ENCODE data around the gene RAC2. TPM values are rescaled to one million over a fixed set of nuclear protein-coding genes. Genes with fewer than 3 reads are reported as not detected.

Gene RAC2
- total RNA-seq, 1 donor from 2014 or later = not detected

GRCh38 chr22:37241351-37242142 lies 2.5 kb downstream of the RAC2 start:
- Mint-ChIP-seq H3K36me3 (ENCODE audit: unreplicated experiment) (no peaks in the 10 kb centered on the region), H3K4me3 (ENCODE audit: unreplicated experiment) (no peak overlapping the region)

GRCh38 chr22:37240941-37241320 lies 3.1 kb downstream of the RAC2 start:
- Mint-ChIP-seq H3K27ac (ENCODE audit: unreplicated experiment) (no peak overlapping the region), H3K27me3 (ENCODE audit: unreplicated experiment) (peaks cover 2% of the 10 kb centered on the region), H3K4me1 (ENCODE audit: low read depth, unreplicated experiment) (peaks cover 13% of the 10 kb centered on the region), H3K9me3 (ENCODE audit: unreplicated experiment) (peaks cover 5% of the 10 kb centered on the region), H3K4me3 (ENCODE audit: unreplicated experiment) (no peak overlapping the region), H3K36me3 (ENCODE audit: unreplicated experiment) (no peaks in the 10 kb centered on the region)
- TF ChIP-seq CTCF (IDR thresholded peaks at IDR 0.05; ENCODE audit: partially characterized antibody, unreplicated experiment) = no peak
- DNase-seq = no peak

More at GRCh38 chr22:37241351-37242142, 2.5 kb downstream of the RAC2 start:
- H3K27me3 Mint-ChIP-seq (ENCODE audit: unreplicated experiment) = peaks cover 2% of the 10 kb centered on the region
- no peak for DNase-seq
- peaks cover 5% of the 10 kb centered on the region for H3K9me3 Mint-ChIP-seq (ENCODE audit: unreplicated experiment)
- H3K27ac Mint-ChIP-seq (ENCODE audit: unreplicated experiment) = no peak overlapping the region
- TF ChIP-seq CTCF (IDR thresholded peaks at IDR 0.05; ENCODE audit: partially characterized antibody, unreplicated experiment) = no peak
- H3K4me1 Mint-ChIP-seq (ENCODE audit: low read depth, unreplicated experiment) = peaks cover 13% of the 10 kb centered on the region

- Mint-ChIP-seq H3K27me3 (ENCODE audit: unreplicated experiment) (peaks cover 2% of the 10 kb centered on the region), H3K4me1 (ENCODE audit: low read depth, unreplicated experiment) (peaks cover 13% of the 10 kb centered on the region), H3K36me3 (ENCODE audit: unreplicated experiment) (no peaks in the 10 kb centered on the region), H3K27ac (ENCODE audit: unreplicated experiment) (no peak overlapping the region), H3K4me3 (ENCODE audit: unreplicated experiment) (no peak overlapping the region), H3K9me3 (ENCODE audit: unreplicated experiment) (peaks cover 5% of the 10 kb centered on the region)
- no peak for TF ChIP-seq CTCF (IDR thresholded peaks at IDR 0.05; ENCODE audit: partially characterized antibody, unreplicated experiment)
- no peak for DNase-seq
Measured at GRCh38 chr22:37240240-37240940, 3.7 kb downstream of the RAC2 start.

- TF ChIP-seq CTCF (IDR thresholded peaks at IDR 0.05; ENCODE audit: partially characterized antibody, unreplicated experiment) = no peak
- Mint-ChIP-seq H3K36me3 (ENCODE audit: unreplicated experiment) (no peaks in the 10 kb centered on the region), H3K9me3 (ENCODE audit: unreplicated experiment) (peaks cover 5% of the 10 kb centered on the region), H3K4me1 (ENCODE audit: low read depth, unreplicated experiment) (peaks cover 13% of the 10 kb centered on the region), H3K4me3 (ENCODE audit: unreplicated experiment) (no peak overlapping the region), H3K27ac (ENCODE audit: unreplicated experiment) (no peak overlapping the region), H3K27me3 (ENCODE audit: unreplicated experiment) (peaks cover 5% of the 10 kb centered on the region)
- DNase-seq = no peak
Measured at GRCh38 chr22:37239336-37240239, 4.5 kb downstream of the RAC2 start.
